Dermis blood vessel endothelial cell (primary cell): ENCODE results near the gene ANK2. TPM values are rescaled to one million over a fixed set of nuclear protein-coding genes. Genes with fewer than 3 reads are reported as not detected.

ENCODE experiments used
- DNase-seq: peaks from one replicate; pipeline ENCODE4 v3.0.0; 2010
- total RNA-seq: library from RNA; depleted of rRNA; stranded (reverse); fragments of >200 nt; gene quantifications from 2 replicates; pipeline ENCODE4 v1.2.3, GENCODE V29; 2014

Gene ANK2
- total RNA-seq, 1 donor from 2014 or later, result 41.4 TPM

- DNase-seq, result no peak
Measured at GRCh38 chr4:113405874-113406722, 356.6 kb downstream of the ANK2 start.

- DNase-seq, result no peak
Measured at GRCh38 chr4:113406723-113407016, 357.2 kb downstream of the ANK2 start.

- no peak for DNase-seq
Measured at GRCh38 chr4:113407409-113407808, 358.0 kb downstream of the ANK2 start.

GRCh38 chr4:113409181-113409580 is 359.7 kb downstream of the ANK2 start:
- DNase-seq, result no peak

- no peak for DNase-seq
Measured at GRCh38 chr4:113410686-113411085, 361.2 kb downstream of the ANK2 start.

GRCh38 chr4:113411496-113411938 is 362.1 kb downstream of the ANK2 start:
- DNase-seq, result peak; percentile 30

- no peak for DNase-seq
Measured at GRCh38 chr4:113419631-113420030, 370.2 kb downstream of the ANK2 start.

- no peak for DNase-seq
Measured at GRCh38 chr4:113420938-113421337, 371.5 kb downstream of the ANK2 start.

- DNase-seq, result peak; percentile 19
Measured at GRCh38 chr4:113423631-113424030, 374.2 kb downstream of the ANK2 start.

- no peak for DNase-seq
Measured at GRCh38 chr4:113433116-113433515, 383.7 kb downstream of the ANK2 start.
